ENCODE measurements around the gene ABTB2.

Gene ABTB2

GRCh38 chr11:34277171-34277570, 80.6 kb downstream of the ABTB2 start:
- DNase-seq (ENCODE audit: extremely low read depth, insufficient read length): no peak
- no peaks in the 10 kb centered on the region; the same call in 1 of the 2 replicates for H3K27me3 ChIP-seq (replicated peaks; ENCODE audit: control insufficient read depth, insufficient read depth, low read length)
- H3K36me3 ChIP-seq (ENCODE audit: control insufficient read depth, insufficient read depth, low read length): no peaks in the 10 kb centered on the region
- no peak for TF ChIP-seq CTCF (IDR thresholded peaks at IDR 0.05; ENCODE audit: insufficient read depth, low read length, poor library complexity, severe bottlenecking)
- no peak overlapping the region for H3K4me3 ChIP-seq (replicated peaks; ENCODE audit: low read depth, low read length)

- no peak for DNase-seq (ENCODE audit: extremely low read depth, insufficient read length)
- no peak overlapping the region for H3K4me3 ChIP-seq (replicated peaks; ENCODE audit: low read depth, low read length)
- no peak for TF ChIP-seq CTCF (IDR thresholded peaks at IDR 0.05; ENCODE audit: insufficient read depth, low read length, poor library complexity, severe bottlenecking)
- no peaks in the 10 kb centered on the region; the same call in 1 of the 2 replicates for H3K27me3 ChIP-seq (replicated peaks; ENCODE audit: control insufficient read depth, insufficient read depth, low read length)
- no peaks in the 10 kb centered on the region for H3K36me3 ChIP-seq (ENCODE audit: control insufficient read depth, insufficient read depth, low read length)
These were observed 81.4 kb downstream of the ABTB2 start for GRCh38 chr11:34276352-34276864.

GRCh38 chr11:34275486-34275885, 82.3 kb downstream of the ABTB2 start:
- DNase-seq (ENCODE audit: extremely low read depth, insufficient read length): no peak
- H3K36me3 ChIP-seq (ENCODE audit: control insufficient read depth, insufficient read depth, low read length): no peaks in the 10 kb centered on the region
- no peak overlapping the region for H3K4me3 ChIP-seq (replicated peaks; ENCODE audit: low read depth, low read length)
- TF ChIP-seq CTCF (IDR thresholded peaks at IDR 0.05; ENCODE audit: insufficient read depth, low read length, poor library complexity, severe bottlenecking): no peak
- no peaks in the 10 kb centered on the region for H3K27me3 ChIP-seq (replicated peaks; ENCODE audit: control insufficient read depth, insufficient read depth, low read length)

GRCh38 chr11:34274712-34275398, 83.0 kb downstream of the ABTB2 start:
- no peak overlapping the region for H3K4me3 ChIP-seq (replicated peaks; ENCODE audit: low read depth, low read length)
- H3K36me3 ChIP-seq (ENCODE audit: control insufficient read depth, insufficient read depth, low read length): no peaks in the 10 kb centered on the region
- no peaks in the 10 kb centered on the region for H3K27me3 ChIP-seq (replicated peaks; ENCODE audit: control insufficient read depth, insufficient read depth, low read length)
- no peak for TF ChIP-seq CTCF (IDR thresholded peaks at IDR 0.05; ENCODE audit: insufficient read depth, low read length, poor library complexity, severe bottlenecking)
- DNase-seq (ENCODE audit: extremely low read depth, insufficient read length): no peak

GRCh38 chr11:34273099-34273498, 84.7 kb downstream of the ABTB2 start:
- Histone ChIP-seq H3K36me3 (ENCODE audit: control insufficient read depth, insufficient read depth, low read length) (no peaks in the 10 kb centered on the region), H3K4me3 (replicated peaks; ENCODE audit: low read depth, low read length) (no peak overlapping the region), H3K27me3 (replicated peaks; ENCODE audit: control insufficient read depth, insufficient read depth, low read length) (no peaks in the 10 kb centered on the region)
- no peak for DNase-seq (ENCODE audit: extremely low read depth, insufficient read length)
- TF ChIP-seq CTCF (IDR thresholded peaks at IDR 0.05; ENCODE audit: insufficient read depth, low read length, poor library complexity, severe bottlenecking): no peak

All from GM06990 (cell line).